Measurements from ENCODE around the gene SRD5A1. TPM values are rescaled to one million over a fixed set of nuclear protein-coding genes. Genes with fewer than 3 reads are reported as not detected.

The SRD5A1 gene
- total and polyA plus RNA-seq, 2 experiments from 2014 or later, result 18.2 to 87.3 TPM

DNA sequence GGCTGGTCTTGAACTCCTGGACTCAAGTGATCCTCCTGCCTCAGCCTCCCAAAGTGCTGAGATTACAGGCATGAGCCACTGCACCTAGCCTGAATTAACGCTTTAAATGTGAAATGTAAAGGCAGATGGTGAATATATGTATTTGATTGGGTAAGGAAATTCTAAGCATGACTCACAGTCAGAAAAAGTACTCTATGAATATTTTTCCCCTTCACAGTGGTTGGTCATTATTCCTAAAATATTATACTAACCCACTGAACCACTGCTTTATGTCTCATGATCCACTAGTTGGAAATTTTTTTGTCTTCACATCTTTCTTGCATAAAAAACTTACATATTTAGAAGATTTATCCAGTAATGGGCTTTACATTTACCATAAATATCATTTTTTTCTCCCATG is 65.5 kb downstream of the SRD5A1 start:
- H3K36me3 Mint-ChIP-seq (ENCODE audit: low read depth), result no peaks in the 10 kb centered on the region
- no peaks in the 10 kb centered on the region for H3K36me3 ChIP-seq (ENCODE audit: insufficient read depth)
- peaks cover 2% of the 10 kb centered on the region for H3K27me3 Mint-ChIP-seq (ENCODE audit: insufficient read depth, low read depth, poor library complexity)
- no peaks in the 10 kb centered on the region for H4K20me1 ChIP-seq (replicated peaks; ENCODE audit: insufficient read depth)
- peaks cover 24% of the 10 kb centered on the region for H3K4me1 Mint-ChIP-seq
- H3F3A ChIP-seq (replicated peaks; ENCODE audit: low read depth), result no peaks in the 10 kb centered on the region
- no peaks in the 10 kb centered on the region for H3K79me2 ChIP-seq (replicated peaks; ENCODE audit: insufficient read depth)
- ATAC-seq, result no peak
- no peak overlapping the region for H3K4me3 ChIP-seq
- no peak overlapping the region for H3K4me3 Mint-ChIP-seq
- TF ChIP-seq STAT1 (IDR thresholded peaks at IDR 0.05; ENCODE audit: unreplicated experiment), result no peak
- TF ChIP-seq EZH2 (IDR thresholded peaks at IDR 0.05; ENCODE audit: low read depth, unreplicated experiment), result no peak
- no peak for TF ChIP-seq POLR2AphosphoS5 (IDR thresholded peaks at IDR 0.05; ENCODE audit: low read depth)
- no peak for TF ChIP-seq NANOG (IDR thresholded peaks at IDR 0.05; ENCODE audit: borderline replicate concordance)
- TF ChIP-seq CREB1 (CRISPR knock-in tag; IDR thresholded peaks at IDR 0.05; ENCODE audit: low read depth), result no peak
- no peak for TF ChIP-seq EZH2phosphoT487 (IDR thresholded peaks at IDR 0.05; ENCODE audit: unreplicated experiment)
- TF ChIP-seq, protein P1, sequence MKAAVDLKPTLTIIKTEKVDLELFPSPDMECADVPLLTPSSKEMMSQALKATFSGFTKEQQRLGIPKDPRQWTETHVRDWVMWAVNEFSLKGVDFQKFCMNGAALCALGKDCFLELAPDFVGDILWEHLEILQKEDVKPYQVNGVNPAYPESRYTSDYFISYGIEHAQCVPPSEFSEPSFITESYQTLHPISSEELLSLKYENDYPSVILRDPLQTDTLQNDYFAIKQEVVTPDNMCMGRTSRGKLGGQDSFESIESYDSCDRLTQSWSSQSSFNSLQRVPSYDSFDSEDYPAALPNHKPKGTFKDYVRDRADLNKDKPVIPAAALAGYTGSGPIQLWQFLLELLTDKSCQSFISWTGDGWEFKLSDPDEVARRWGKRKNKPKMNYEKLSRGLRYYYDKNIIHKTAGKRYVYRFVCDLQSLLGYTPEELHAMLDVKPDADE (IDR thresholded peaks at IDR 0.05), result no peak
- TF ChIP-seq ZNF331 (CRISPR knock-in tag; IDR thresholded peaks at IDR 0.05; ENCODE audit: low read depth), result no peak
- TF ChIP-seq, protein P2, sequence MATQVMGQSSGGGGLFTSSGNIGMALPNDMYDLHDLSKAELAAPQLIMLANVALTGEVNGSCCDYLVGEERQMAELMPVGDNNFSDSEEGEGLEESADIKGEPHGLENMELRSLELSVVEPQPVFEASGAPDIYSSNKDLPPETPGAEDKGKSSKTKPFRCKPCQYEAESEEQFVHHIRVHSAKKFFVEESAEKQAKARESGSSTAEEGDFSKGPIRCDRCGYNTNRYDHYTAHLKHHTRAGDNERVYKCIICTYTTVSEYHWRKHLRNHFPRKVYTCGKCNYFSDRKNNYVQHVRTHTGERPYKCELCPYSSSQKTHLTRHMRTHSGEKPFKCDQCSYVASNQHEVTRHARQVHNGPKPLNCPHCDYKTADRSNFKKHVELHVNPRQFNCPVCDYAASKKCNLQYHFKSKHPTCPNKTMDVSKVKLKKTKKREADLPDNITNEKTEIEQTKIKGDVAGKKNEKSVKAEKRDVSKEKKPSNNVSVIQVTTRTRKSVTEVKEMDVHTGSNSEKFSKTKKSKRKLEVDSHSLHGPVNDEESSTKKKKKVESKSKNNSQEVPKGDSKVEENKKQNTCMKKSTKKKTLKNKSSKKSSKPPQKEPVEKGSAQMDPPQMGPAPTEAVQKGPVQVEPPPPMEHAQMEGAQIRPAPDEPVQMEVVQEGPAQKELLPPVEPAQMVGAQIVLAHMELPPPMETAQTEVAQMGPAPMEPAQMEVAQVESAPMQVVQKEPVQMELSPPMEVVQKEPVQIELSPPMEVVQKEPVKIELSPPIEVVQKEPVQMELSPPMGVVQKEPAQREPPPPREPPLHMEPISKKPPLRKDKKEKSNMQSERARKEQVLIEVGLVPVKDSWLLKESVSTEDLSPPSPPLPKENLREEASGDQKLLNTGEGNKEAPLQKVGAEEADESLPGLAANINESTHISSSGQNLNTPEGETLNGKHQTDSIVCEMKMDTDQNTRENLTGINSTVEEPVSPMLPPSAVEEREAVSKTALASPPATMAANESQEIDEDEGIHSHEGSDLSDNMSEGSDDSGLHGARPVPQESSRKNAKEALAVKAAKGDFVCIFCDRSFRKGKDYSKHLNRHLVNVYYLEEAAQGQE (IDR thresholded peaks at IDR 0.05; ENCODE audit: unreplicated experiment), result no peak
- TF ChIP-seq, protein P3, sequence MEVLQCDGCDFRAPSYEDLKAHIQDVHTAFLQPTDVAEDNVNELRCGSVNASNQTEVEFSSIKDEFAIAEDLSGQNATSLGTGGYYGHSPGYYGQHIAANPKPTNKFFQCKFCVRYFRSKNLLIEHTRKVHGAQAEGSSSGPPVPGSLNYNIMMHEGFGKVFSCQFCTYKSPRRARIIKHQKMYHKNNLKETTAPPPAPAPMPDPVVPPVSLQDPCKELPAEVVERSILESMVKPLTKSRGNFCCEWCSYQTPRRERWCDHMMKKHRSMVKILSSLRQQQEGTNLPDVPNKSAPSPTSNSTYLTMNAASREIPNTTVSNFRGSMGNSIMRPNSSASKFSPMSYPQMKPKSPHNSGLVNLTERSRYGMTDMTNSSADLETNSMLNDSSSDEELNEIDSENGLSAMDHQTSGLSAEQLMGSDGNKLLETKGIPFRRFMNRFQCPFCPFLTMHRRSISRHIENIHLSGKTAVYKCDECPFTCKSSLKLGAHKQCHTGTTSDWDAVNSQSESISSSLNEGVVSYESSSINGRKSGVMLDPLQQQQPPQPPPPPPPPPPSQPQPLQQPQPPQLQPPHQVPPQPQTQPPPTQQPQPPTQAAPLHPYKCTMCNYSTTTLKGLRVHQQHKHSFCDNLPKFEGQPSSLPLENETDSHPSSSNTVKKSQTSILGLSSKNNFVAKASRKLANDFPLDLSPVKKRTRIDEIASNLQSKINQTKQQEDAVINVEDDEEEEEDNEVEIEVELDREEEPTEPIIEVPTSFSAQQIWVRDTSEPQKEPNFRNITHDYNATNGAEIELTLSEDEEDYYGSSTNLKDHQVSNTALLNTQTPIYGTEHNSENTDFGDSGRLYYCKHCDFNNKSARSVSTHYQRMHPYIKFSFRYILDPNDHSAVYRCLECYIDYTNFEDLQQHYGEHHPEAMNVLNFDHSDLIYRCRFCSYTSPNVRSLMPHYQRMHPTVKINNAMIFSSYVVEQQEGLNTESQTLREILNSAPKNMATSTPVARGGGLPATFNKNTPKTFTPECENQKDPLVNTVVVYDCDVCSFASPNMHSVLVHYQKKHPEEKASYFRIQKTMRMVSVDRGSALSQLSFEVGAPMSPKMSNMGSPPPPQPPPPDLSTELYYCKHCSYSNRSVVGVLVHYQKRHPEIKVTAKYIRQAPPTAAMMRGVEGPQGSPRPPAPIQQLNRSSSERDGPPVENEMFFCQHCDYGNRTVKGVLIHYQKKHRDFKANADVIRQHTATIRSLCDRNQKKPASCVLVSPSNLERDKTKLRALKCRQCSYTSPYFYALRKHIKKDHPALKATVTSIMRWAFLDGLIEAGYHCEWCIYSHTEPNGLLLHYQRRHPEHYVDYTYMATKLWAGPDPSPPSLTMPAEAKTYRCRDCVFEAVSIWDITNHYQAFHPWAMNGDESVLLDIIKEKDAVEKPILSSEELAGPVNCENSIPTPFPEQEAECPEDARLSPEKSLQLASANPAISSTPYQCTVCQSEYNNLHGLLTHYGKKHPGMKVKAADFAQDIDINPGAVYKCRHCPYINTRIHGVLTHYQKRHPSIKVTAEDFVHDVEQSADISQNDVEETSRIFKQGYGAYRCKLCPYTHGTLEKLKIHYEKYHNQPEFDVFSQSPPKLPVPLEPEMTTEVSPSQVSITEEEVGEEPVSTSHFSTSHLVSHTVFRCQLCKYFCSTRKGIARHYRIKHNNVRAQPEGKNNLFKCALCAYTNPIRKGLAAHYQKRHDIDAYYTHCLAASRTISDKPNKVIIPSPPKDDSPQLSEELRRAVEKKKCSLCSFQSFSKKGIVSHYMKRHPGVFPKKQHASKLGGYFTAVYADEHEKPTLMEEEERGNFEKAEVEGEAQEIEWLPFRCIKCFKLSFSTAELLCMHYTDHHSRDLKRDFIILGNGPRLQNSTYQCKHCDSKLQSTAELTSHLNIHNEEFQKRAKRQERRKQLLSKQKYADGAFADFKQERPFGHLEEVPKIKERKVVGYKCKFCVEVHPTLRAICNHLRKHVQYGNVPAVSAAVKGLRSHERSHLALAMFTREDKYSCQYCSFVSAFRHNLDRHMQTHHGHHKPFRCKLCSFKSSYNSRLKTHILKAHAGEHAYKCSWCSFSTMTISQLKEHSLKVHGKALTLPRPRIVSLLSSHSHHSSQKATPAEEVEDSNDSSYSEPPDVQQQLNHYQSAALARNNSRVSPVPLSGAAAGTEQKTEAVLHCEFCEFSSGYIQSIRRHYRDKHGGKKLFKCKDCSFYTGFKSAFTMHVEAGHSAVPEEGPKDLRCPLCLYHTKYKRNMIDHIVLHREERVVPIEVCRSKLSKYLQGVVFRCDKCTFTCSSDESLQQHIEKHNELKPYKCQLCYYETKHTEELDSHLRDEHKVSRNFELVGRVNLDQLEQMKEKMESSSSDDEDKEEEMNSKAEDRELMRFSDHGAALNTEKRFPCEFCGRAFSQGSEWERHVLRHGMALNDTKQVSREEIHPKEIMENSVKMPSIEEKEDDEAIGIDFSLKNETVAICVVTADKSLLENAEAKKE (CRISPR knock-in tag; IDR thresholded peaks at IDR 0.05), result no peak
- TF ChIP-seq, protein P4, sequence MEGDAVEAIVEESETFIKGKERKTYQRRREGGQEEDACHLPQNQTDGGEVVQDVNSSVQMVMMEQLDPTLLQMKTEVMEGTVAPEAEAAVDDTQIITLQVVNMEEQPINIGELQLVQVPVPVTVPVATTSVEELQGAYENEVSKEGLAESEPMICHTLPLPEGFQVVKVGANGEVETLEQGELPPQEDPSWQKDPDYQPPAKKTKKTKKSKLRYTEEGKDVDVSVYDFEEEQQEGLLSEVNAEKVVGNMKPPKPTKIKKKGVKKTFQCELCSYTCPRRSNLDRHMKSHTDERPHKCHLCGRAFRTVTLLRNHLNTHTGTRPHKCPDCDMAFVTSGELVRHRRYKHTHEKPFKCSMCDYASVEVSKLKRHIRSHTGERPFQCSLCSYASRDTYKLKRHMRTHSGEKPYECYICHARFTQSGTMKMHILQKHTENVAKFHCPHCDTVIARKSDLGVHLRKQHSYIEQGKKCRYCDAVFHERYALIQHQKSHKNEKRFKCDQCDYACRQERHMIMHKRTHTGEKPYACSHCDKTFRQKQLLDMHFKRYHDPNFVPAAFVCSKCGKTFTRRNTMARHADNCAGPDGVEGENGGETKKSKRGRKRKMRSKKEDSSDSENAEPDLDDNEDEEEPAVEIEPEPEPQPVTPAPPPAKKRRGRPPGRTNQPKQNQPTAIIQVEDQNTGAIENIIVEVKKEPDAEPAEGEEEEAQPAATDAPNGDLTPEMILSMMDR (conservative IDR thresholded peaks at IDR 0.05; ENCODE audit: low read depth in 2 of 2), result no peak
- TF ChIP-seq JUNB (IDR thresholded peaks at IDR 0.05; ENCODE audit: unreplicated experiment), result no peak
- TF ChIP-seq ZNF114 (CRISPR knock-in tag; IDR thresholded peaks at IDR 0.05), result no peak
- H3K27ac Mint-ChIP-seq, result no peak overlapping the region
- no peak overlapping the region for H2AFZ ChIP-seq
- H3K27me3 ChIP-seq (ENCODE audit: insufficient read depth), result no peaks in the 10 kb centered on the region
- H3K4me2 ChIP-seq, result no peak overlapping the region
- no peaks in the 10 kb centered on the region for H3K9me2 ChIP-seq (ENCODE audit: insufficient read depth)
- H3K9me3 Mint-ChIP-seq, result no peaks in the 10 kb centered on the region
- no peak for DNase-seq (ENCODE audit: low spot score)
- peaks cover 16% of the 10 kb centered on the region; the same call in 1 of the 2 replicates for H3K4me1 ChIP-seq (ENCODE audit: insufficient read depth)
- no peak overlapping the region for H3K27ac ChIP-seq (ENCODE audit: low read depth)
